ENCODE measurements around the gene LGALS3. TPM values are rescaled to one million over a fixed set of nuclear protein-coding genes. Genes with fewer than 3 reads are reported as not detected.

Gene LGALS3
- total RNA-seq, 1 donor from 2014 or later = 198 TPM

GRCh38 chr14:55158412-55158811 lies 29.4 kb downstream of the LGALS3 start:
- TF ChIP-seq CTCF (IDR thresholded peaks at IDR 0.05; ENCODE audit: insufficient read depth, low read length, severe bottlenecking) = no peak
- no peaks in the 10 kb centered on the region for H3K27me3 ChIP-seq (ENCODE audit: control insufficient read depth, insufficient read depth, low read length)
- FAIRE-seq = no peak
- H3K4me3 ChIP-seq (ENCODE audit: low read depth, low read length) = no peak overlapping the region
- H3K36me3 ChIP-seq (ENCODE audit: control insufficient read depth, insufficient read depth, low read length) = no peaks in the 10 kb centered on the region
- DNase-seq (ENCODE audit: low read depth) = no peak

GRCh38 chr14:55160989-55161388 lies 31.9 kb downstream of the LGALS3 start:
- FAIRE-seq (no peak), DNase-seq (ENCODE audit: low read depth) (peak; percentile 44)
- no peak overlapping the region for H3K4me3 ChIP-seq (ENCODE audit: low read depth, low read length)
- TF ChIP-seq CTCF (IDR thresholded peaks at IDR 0.05; ENCODE audit: insufficient read depth, low read length, severe bottlenecking) = peak; percentile 17
- H3K27me3 ChIP-seq (ENCODE audit: control insufficient read depth, insufficient read depth, low read length) = no peaks in the 10 kb centered on the region
- no peaks in the 10 kb centered on the region for H3K36me3 ChIP-seq (ENCODE audit: control insufficient read depth, insufficient read depth, low read length)

GRCh38 chr14:55170526-55170925 lies 41.5 kb downstream of the LGALS3 start:
- Histone ChIP-seq H3K36me3 (ENCODE audit: control insufficient read depth, insufficient read depth, low read length) (no peaks in the 10 kb centered on the region), H3K4me3 (ENCODE audit: low read depth, low read length) (no peak overlapping the region), H3K27me3 (ENCODE audit: control insufficient read depth, insufficient read depth, low read length) (no peaks in the 10 kb centered on the region)
- DNase-seq (ENCODE audit: low read depth) (no peak), FAIRE-seq (no peak)
- no peak for TF ChIP-seq CTCF (IDR thresholded peaks at IDR 0.05; ENCODE audit: insufficient read depth, low read length, severe bottlenecking)

GRCh38 chr14:55180006-55180405 lies 51.0 kb downstream of the LGALS3 start:
- FAIRE-seq (no peak), DNase-seq (ENCODE audit: low read depth) (no peak)
- Histone ChIP-seq H3K4me3 (ENCODE audit: low read depth, low read length) (no peak overlapping the region), H3K36me3 (ENCODE audit: control insufficient read depth, insufficient read depth, low read length) (no peaks in the 10 kb centered on the region), H3K27me3 (ENCODE audit: control insufficient read depth, insufficient read depth, low read length) (no peaks in the 10 kb centered on the region)
- no peak for TF ChIP-seq CTCF (IDR thresholded peaks at IDR 0.05; ENCODE audit: insufficient read depth, low read length, severe bottlenecking)

GRCh38 chr14:55180434-55180833 lies 51.4 kb downstream of the LGALS3 start:
- no peaks in the 10 kb centered on the region for H3K36me3 ChIP-seq (ENCODE audit: control insufficient read depth, insufficient read depth, low read length)
- H3K27me3 ChIP-seq (ENCODE audit: control insufficient read depth, insufficient read depth, low read length) = no peaks in the 10 kb centered on the region
- DNase-seq (ENCODE audit: low read depth) (no peak), FAIRE-seq (no peak)
- no peak for TF ChIP-seq CTCF (IDR thresholded peaks at IDR 0.05; ENCODE audit: insufficient read depth, low read length, severe bottlenecking)
- no peak overlapping the region for H3K4me3 ChIP-seq (ENCODE audit: low read depth, low read length)

- H3K27me3 ChIP-seq (ENCODE audit: control insufficient read depth, insufficient read depth, low read length) = no peaks in the 10 kb centered on the region
- FAIRE-seq = no peak
- no peak for TF ChIP-seq CTCF (IDR thresholded peaks at IDR 0.05; ENCODE audit: insufficient read depth, low read length, severe bottlenecking)
Measured at GRCh38 chr14:55188686-55189295, 59.7 kb downstream of the LGALS3 start.

More at GRCh38 chr14:55188686-55189295, 59.7 kb downstream of the LGALS3 start:
- no peak overlapping the region for H3K4me3 ChIP-seq (ENCODE audit: low read depth, low read length)
- no peak for DNase-seq (ENCODE audit: low read depth)
- H3K36me3 ChIP-seq (ENCODE audit: control insufficient read depth, insufficient read depth, low read length) = no peaks in the 10 kb centered on the region

Measured in bronchial epithelial cell (primary cell).